ENCODE measurements around the gene GPR157.

DNA sequence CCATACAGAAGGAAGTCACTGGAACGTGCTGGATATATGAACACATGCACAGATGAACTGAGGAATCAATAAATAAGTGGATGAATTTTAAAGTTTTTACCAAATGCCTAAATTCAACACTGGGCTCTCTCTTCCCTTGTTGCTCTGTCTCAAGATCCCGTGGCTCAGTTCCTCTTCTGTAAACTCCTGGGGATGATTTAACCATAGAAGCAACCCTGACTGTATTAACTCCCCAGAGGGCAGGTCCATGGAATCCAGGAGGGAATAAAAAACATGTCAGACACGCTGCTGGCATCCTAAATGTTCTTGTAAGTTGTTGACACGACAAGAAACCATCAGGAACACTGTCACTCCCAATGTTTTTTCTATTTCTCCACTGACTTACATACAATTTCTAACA is 45.3 kb upstream of the GPR157 start:
- TF ChIP-seq POLR2AphosphoS5 (IDR thresholded peaks at IDR 0.05; ENCODE audit: low read depth, low read length) (no peak), TAF1 (IDR thresholded peaks at IDR 0.05; ENCODE audit: borderline replicate concordance, insufficient read depth, low read length) (no peak), FOXP2 (optimal IDR thresholded peaks at IDR 0.05; ENCODE audit: borderline replicate concordance, extremely low read depth, extremely low read length, insufficient read depth) (no peak)
- TF ChIP-seq, protein P1, sequence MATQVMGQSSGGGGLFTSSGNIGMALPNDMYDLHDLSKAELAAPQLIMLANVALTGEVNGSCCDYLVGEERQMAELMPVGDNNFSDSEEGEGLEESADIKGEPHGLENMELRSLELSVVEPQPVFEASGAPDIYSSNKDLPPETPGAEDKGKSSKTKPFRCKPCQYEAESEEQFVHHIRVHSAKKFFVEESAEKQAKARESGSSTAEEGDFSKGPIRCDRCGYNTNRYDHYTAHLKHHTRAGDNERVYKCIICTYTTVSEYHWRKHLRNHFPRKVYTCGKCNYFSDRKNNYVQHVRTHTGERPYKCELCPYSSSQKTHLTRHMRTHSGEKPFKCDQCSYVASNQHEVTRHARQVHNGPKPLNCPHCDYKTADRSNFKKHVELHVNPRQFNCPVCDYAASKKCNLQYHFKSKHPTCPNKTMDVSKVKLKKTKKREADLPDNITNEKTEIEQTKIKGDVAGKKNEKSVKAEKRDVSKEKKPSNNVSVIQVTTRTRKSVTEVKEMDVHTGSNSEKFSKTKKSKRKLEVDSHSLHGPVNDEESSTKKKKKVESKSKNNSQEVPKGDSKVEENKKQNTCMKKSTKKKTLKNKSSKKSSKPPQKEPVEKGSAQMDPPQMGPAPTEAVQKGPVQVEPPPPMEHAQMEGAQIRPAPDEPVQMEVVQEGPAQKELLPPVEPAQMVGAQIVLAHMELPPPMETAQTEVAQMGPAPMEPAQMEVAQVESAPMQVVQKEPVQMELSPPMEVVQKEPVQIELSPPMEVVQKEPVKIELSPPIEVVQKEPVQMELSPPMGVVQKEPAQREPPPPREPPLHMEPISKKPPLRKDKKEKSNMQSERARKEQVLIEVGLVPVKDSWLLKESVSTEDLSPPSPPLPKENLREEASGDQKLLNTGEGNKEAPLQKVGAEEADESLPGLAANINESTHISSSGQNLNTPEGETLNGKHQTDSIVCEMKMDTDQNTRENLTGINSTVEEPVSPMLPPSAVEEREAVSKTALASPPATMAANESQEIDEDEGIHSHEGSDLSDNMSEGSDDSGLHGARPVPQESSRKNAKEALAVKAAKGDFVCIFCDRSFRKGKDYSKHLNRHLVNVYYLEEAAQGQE (IDR thresholded peaks at IDR 0.05; ENCODE audit: insufficient read depth in 1 of 2, low read depth in 2 of 2, low read length in 2 of 2), result no peak

All from PFSK-1 (cell line).